GM12878 (cell line): ENCODE results near the gene NMRK1. TPM values are rescaled to one million over a fixed set of nuclear protein-coding genes. Genes with fewer than 3 reads are reported as not detected.

Experiments used
- ATF2 ChIP-seq: IDR thresholded peaks from 2 replicates; pipeline ENCODE4 v1.6.1; 2012; ENCODE audit warnings: low read length, inconsistent platforms
- ATF7 ChIP-seq: fragments of 450-650 bp; IDR thresholded peaks from 2 replicates; pipeline ENCODE4 v1.6.1; 2016; ENCODE audit warnings: low read depth, mild to moderate bottlenecking
- BCL11A ChIP-seq: IDR thresholded peaks from 2 replicates; pipeline ENCODE4 v1.6.1; 2011; ENCODE audit warnings: low read depth, low read length
- EGR1 ChIP-seq, 2 experiments: IDR thresholded peaks; 1 replicate in 1 of 2; 2 replicates in 1 of 2; pipeline ENCODE4 v1.6.1; 2011 to 2012; ENCODE audit warnings: low read depth in 2 of 2, low read length in 2 of 2, borderline replicate concordance in 1 of 2, mild to moderate bottlenecking in 1 of 2, moderate library complexity in 1 of 2
- EP300 ChIP-seq, 2 experiments: fragments of 150-350 bp in 1 of 2; IDR thresholded peaks; 2 replicates each; pipeline ENCODE4 v1.6.1; 2011 to 2012; ENCODE audit warnings: low read depth in 2 of 2, low read length in 2 of 2, borderline replicate concordance in 1 of 2, improper control_type of control experiment in 1 of 2, inconsistent platforms in 1 of 2; ENCODE audit not compliant: control insufficient read depth in 1 of 2
- EZH2 ChIP-seq: IDR thresholded peaks from 2 replicates; pipeline ENCODE4 v1.6.1; 2012; ENCODE audit warnings: low read depth, mild to moderate bottlenecking, control low read depth, inconsistent platforms, low read length, borderline replicate concordance; ENCODE audit not compliant: control insufficient read depth
- GABPA ChIP-seq: IDR thresholded peaks from 2 replicates; pipeline ENCODE4 v1.6.1; 2014; ENCODE audit warnings: antibody characterized with exemption, low read depth, mild to moderate bottlenecking, inconsistent platforms
- HDGF ChIP-seq: fragments of 450-650 bp; IDR thresholded peaks from 2 replicates; pipeline ENCODE4 v1.6.1; 2016; ENCODE audit warnings: antibody characterized with exemption
- KAT2A ChIP-seq: conservative IDR thresholded peaks from 2 replicates; pipeline ENCODE4 v1.6.1; 2011; ENCODE audit warnings: low read depth, low read length; ENCODE audit not compliant: control insufficient read depth
- MEF2B ChIP-seq: fragments of 450-650 bp; IDR thresholded peaks from 2 replicates; pipeline ENCODE4 v1.6.1; 2018; ENCODE audit warnings: mild to moderate bottlenecking, moderate library complexity; ENCODE audit not compliant: partially characterized antibody, poor library complexity, severe bottlenecking
- MTA3 ChIP-seq: IDR thresholded peaks from 2 replicates; pipeline ENCODE4 v1.6.1; 2012; ENCODE audit warnings: low read length, inconsistent platforms, borderline replicate concordance
- MYB ChIP-seq: fragments of 150-350 bp; IDR thresholded peaks from 2 replicates; pipeline ENCODE4 v1.6.1; 2014; ENCODE audit warnings: mild to moderate bottlenecking, low read depth, low read length, borderline replicate concordance
- NR2C1 ChIP-seq: fragments of 450-650 bp; IDR thresholded peaks from 2 replicates; pipeline ENCODE4 v1.6.1; 2017; ENCODE audit warnings: antibody characterized with exemption, mild to moderate bottlenecking, moderate library complexity
- PAX5 ChIP-seq: IDR thresholded peaks from 2 replicates; pipeline ENCODE4 v1.6.1; 2011; ENCODE audit warnings: low read depth, low read length, borderline replicate concordance
- PML ChIP-seq: IDR thresholded peaks from 2 replicates; pipeline ENCODE4 v1.6.1; 2012; ENCODE audit warnings: low read length, inconsistent platforms
- SIN3A ChIP-seq: IDR thresholded peaks from 2 replicates; pipeline ENCODE4 v1.6.1; 2012; ENCODE audit warnings: low read depth, low read length, improper control_type of control experiment
- SMC3 ChIP-seq: IDR thresholded peaks from 2 replicates; pipeline ENCODE4 v1.6.1; 2011; ENCODE audit warnings: low read length, improper control_type of control experiment, borderline replicate concordance
- SUZ12 ChIP-seq: fragments of 200-600 bp; sonication (generic); IDR thresholded peaks from one replicate; pipeline ENCODE4 v1.6.1; 2018; ENCODE audit warnings: antibody characterized with exemption, mild to moderate bottlenecking; ENCODE audit not compliant: unreplicated experiment
- USF2 ChIP-seq: IDR thresholded peaks from 2 replicates; pipeline ENCODE4 v1.6.1; 2011; ENCODE audit warnings: low read depth, low read length, improper control_type of control experiment, borderline replicate concordance
- ZBED1 ChIP-seq: IDR thresholded peaks from 2 replicates; pipeline ENCODE4 v1.6.1; 2016; ENCODE audit warnings: borderline replicate concordance
- ZNF217 ChIP-seq: fragments of 450-650 bp; IDR thresholded peaks from 2 replicates; pipeline ENCODE4 v1.6.1; 2017; ENCODE audit warnings: antibody characterized with exemption, mild to moderate bottlenecking
- ZNF384 ChIP-seq: IDR thresholded peaks from 2 replicates; pipeline ENCODE4 v1.6.1; 2012; ENCODE audit warnings: low read depth, mild to moderate bottlenecking, low read length, improper control_type of control experiment, borderline replicate concordance
- polyA plus RNA-seq, 11 experiments: library from polyadenylated mRNA; depleted of rRNA in 4 of 11; unstranded in 6 of 11; stranded (reverse) in 5 of 11; fragments of >200 nt; fragmentation: Nextera tagmentation in 4 of 11; fragmentation: Illumina TruSeq in 1 of 11; extraction: Ambion mirVana in 4 of 11; extraction: Trizol in 1 of 11; gene quantifications; 1 replicate in 1 of 11; 2 replicates in 10 of 11; pipeline versions ENCODE4 v1.2.1 to v1.2.3, GENCODE V29; 2011 to 2016; ENCODE audit warnings: inconsistent platforms in 2 of 11, missing spikeins in 2 of 11, low read depth in 1 of 11
- total RNA-seq, 4 experiments: library from RNA; depleted of rRNA in 3 of 4; stranded (reverse); fragments of >200 nt in 3 of 4; fragmentation: Illumina TruSeq in 1 of 4; extraction: Trizol in 1 of 4; gene quantifications; 2 replicates each; pipeline versions ENCODE4 v1.2.1 to v1.2.3, GENCODE V29; 2013 to 2021
- TF ChIP-seq, protein P1 (sequence below): fragments of 450-650 bp; IDR thresholded peaks from 2 replicates; pipeline ENCODE4 v1.6.1; 2017; ENCODE audit warnings: mild to moderate bottlenecking
- TF ChIP-seq, protein P2 (sequence below), 3 experiments: IDR thresholded peaks in 2 of 3; conservative IDR thresholded peaks in 1 of 3; 2 replicates each; pipeline ENCODE4 v1.5.1; 2011; ENCODE audit warnings: low read depth in 3 of 3, low read length in 3 of 3, mild to moderate bottlenecking in 3 of 3, control low read depth in 2 of 3, moderate library complexity in 2 of 3, inconsistent platforms in 1 of 3, mixed read lengths in 1 of 3; ENCODE audit not compliant: control insufficient read depth in 2 of 3, insufficient read depth in 1 of 3; ENCODE audit errors: extremely low read depth in 1 of 3

The NMRK1 gene
- total and polyA plus RNA-seq, 10 of the 15 experiments (the other 5 are each of a cell fraction or from before 2014, with no cell fraction given), result 8.4 to 17.2 (median 12.1) TPM

- TF ChIP-seq EZH2, result no peak
- TF ChIP-seq ATF7, result no peak
- no peak for TF ChIP-seq MTA3
- TF ChIP-seq EP300 (IDR thresholded peaks at IDR 0.05; ENCODE audit: borderline replicate concordance in 1 of 2, control insufficient read depth in 1 of 2, low read depth in 2 of 2, low read length in 2 of 2), result no peak
- 0 out of 2 replicates have a peak, but pooled peaks have one; percentile 19 for TF ChIP-seq PML
- TF ChIP-seq SUZ12, result no peak
- no peak for TF ChIP-seq SMC3
- TF ChIP-seq ZNF217, result peak; percentile 85; the same call in 1 of the 2 replicates
- TF ChIP-seq, protein P1, sequence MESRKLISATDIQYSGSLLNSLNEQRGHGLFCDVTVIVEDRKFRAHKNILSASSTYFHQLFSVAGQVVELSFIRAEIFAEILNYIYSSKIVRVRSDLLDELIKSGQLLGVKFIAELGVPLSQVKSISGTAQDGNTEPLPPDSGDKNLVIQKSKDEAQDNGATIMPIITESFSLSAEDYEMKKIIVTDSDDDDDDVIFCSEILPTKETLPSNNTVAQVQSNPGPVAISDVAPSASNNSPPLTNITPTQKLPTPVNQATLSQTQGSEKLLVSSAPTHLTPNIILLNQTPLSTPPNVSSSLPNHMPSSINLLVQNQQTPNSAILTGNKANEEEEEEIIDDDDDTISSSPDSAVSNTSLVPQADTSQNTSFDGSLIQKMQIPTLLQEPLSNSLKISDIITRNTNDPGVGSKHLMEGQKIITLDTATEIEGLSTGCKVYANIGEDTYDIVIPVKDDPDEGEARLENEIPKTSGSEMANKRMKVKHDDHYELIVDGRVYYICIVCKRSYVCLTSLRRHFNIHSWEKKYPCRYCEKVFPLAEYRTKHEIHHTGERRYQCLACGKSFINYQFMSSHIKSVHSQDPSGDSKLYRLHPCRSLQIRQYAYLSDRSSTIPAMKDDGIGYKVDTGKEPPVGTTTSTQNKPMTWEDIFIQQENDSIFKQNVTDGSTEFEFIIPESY, result no peak
- no peak for TF ChIP-seq ZNF384
- no peak for TF ChIP-seq BCL11A
- no peak for TF ChIP-seq USF2
- TF ChIP-seq GABPA, result no peak
- TF ChIP-seq SIN3A, result peak; percentile 28
- TF ChIP-seq ZBED1, result no peak
- 0 out of 2 replicates have a peak, but pooled peaks have one; percentile 37 for TF ChIP-seq PAX5
- no peak for TF ChIP-seq MEF2B
- TF ChIP-seq ATF2, result no peak
- TF ChIP-seq HDGF, result no peak
- no peak for TF ChIP-seq NR2C1
- TF ChIP-seq MYB, result no peak
- no peak for TF ChIP-seq KAT2A
- TF ChIP-seq, protein P2, sequence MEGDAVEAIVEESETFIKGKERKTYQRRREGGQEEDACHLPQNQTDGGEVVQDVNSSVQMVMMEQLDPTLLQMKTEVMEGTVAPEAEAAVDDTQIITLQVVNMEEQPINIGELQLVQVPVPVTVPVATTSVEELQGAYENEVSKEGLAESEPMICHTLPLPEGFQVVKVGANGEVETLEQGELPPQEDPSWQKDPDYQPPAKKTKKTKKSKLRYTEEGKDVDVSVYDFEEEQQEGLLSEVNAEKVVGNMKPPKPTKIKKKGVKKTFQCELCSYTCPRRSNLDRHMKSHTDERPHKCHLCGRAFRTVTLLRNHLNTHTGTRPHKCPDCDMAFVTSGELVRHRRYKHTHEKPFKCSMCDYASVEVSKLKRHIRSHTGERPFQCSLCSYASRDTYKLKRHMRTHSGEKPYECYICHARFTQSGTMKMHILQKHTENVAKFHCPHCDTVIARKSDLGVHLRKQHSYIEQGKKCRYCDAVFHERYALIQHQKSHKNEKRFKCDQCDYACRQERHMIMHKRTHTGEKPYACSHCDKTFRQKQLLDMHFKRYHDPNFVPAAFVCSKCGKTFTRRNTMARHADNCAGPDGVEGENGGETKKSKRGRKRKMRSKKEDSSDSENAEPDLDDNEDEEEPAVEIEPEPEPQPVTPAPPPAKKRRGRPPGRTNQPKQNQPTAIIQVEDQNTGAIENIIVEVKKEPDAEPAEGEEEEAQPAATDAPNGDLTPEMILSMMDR (IDR thresholded peaks at IDR 0.05 in 2 of 3, conservative IDR thresholded peaks at IDR 0.05 in 1 of 3; ENCODE audit: control insufficient read depth in 2 of 3, extremely low read depth in 1 of 3, insufficient read depth in 1 of 3, low read depth in 3 of 3, low read length in 3 of 3), result 0 out of 6 replicates have a peak, but pooled peaks of 1 of the 3 experiments have one; percentile 0
- no peak for TF ChIP-seq EGR1 (IDR thresholded peaks at IDR 0.05; ENCODE audit: borderline replicate concordance in 1 of 2, low read depth in 2 of 2, low read length in 2 of 2)
Observed at GRCh38 chr9:75087824-75088645, at the start of gene NMRK1, which contains the start of gene OSTF1 (continued).
